H9 (cell line): ENCODE data around the gene IRX2. TPM values are rescaled to one million over a fixed set of nuclear protein-coding genes. Genes with fewer than 3 reads are reported as not detected.

Experiments used
- DNase-seq: peaks from one replicate; pipeline ENCODE4 v3.0.0-alpha.2; 2017
- H2AFZ ChIP-seq: one replicate; pipeline ENCODE4 v1.6.1; 2013; ENCODE audit warnings: mild to moderate bottlenecking, low read length, control low read depth, moderate library complexity
- H2AK5ac ChIP-seq: 2 replicates; pipeline ENCODE4 v1.6.1; 2013; ENCODE audit warnings: low read length, control low read depth, mixed read lengths; ENCODE audit not compliant: insufficient read length
- H2BK120ac ChIP-seq: one replicate; pipeline ENCODE4 v1.6.1; 2013; ENCODE audit warnings: low read depth, mild to moderate bottlenecking, low read length, control low read depth, inconsistent platforms; ENCODE audit not compliant: poor library complexity, severe bottlenecking
- H2BK12ac ChIP-seq: 2 replicates; pipeline ENCODE4 v1.6.1; 2013; ENCODE audit warnings: low read length, control low read depth, mixed read lengths, low read depth; ENCODE audit not compliant: insufficient read length
- H2BK15ac ChIP-seq: 2 replicates; pipeline ENCODE4 v1.6.1; 2013; ENCODE audit warnings: low read depth, low read length, control low read depth
- H2BK20ac ChIP-seq: one replicate; pipeline ENCODE4 v1.6.1; 2013; ENCODE audit warnings: low read depth, mild to moderate bottlenecking, low read length, control low read depth, inconsistent platforms; ENCODE audit not compliant: poor library complexity, severe bottlenecking
- H2BK5ac ChIP-seq: 2 replicates; pipeline ENCODE4 v1.6.1; 2013; ENCODE audit warnings: low read length, control low read depth, mixed read lengths; ENCODE audit not compliant: insufficient read length
- H3K14ac ChIP-seq: 2 replicates; pipeline ENCODE4 v1.6.1; 2013; ENCODE audit warnings: low read length, control low read depth; ENCODE audit not compliant: insufficient read depth
- H3K18ac ChIP-seq: 2 replicates; pipeline ENCODE4 v1.6.1; 2013; ENCODE audit warnings: low read depth, mild to moderate bottlenecking, mixed read lengths, low read length, control low read depth; ENCODE audit not compliant: insufficient read length
- H3K23ac ChIP-seq: 2 replicates; pipeline ENCODE4 v1.6.1; 2013; ENCODE audit warnings: low read length, control low read depth, mixed read lengths, low read depth; ENCODE audit not compliant: insufficient read length
- H3K23me2 ChIP-seq: 2 replicates; pipeline ENCODE4 v1.6.1; 2013; ENCODE audit warnings: low read depth, mild to moderate bottlenecking, mixed read lengths, low read length, control low read depth; ENCODE audit not compliant: insufficient read length, poor library complexity, severe bottlenecking
- H3K27ac ChIP-seq: 2 replicates; pipeline ENCODE4 v1.5.1; 2013; ENCODE audit warnings: low read length, control low read depth, mixed read lengths, low read depth; ENCODE audit not compliant: insufficient read length
- H3K27me3 ChIP-seq: 2 replicates; pipeline ENCODE4 v1.6.1; 2013; ENCODE audit warnings: low read length, control low read depth, inconsistent platforms; ENCODE audit not compliant: insufficient read depth
- H3K4ac ChIP-seq: 2 replicates; pipeline ENCODE4 v1.6.1; 2013; ENCODE audit warnings: low read depth, mild to moderate bottlenecking, control low read depth, inconsistent platforms, low read length, moderate library complexity
- H3K4me1 ChIP-seq: 2 replicates; pipeline ENCODE4 v1.6.1; 2013; ENCODE audit warnings: low read length, control low read depth, inconsistent platforms; ENCODE audit not compliant: insufficient read depth
- H3K4me2 ChIP-seq: 2 replicates; pipeline ENCODE4 v1.6.1; 2013; ENCODE audit warnings: low read length, control low read depth, mixed read lengths; ENCODE audit not compliant: insufficient read length, insufficient read depth
- H3K56ac ChIP-seq: 2 replicates; pipeline ENCODE4 v1.6.1; 2013; ENCODE audit warnings: low read depth, mild to moderate bottlenecking, mixed read lengths, low read length, control low read depth; ENCODE audit not compliant: insufficient read length
- H3K79me1 ChIP-seq: 2 replicates; pipeline ENCODE4 v1.6.1; 2013; ENCODE audit warnings: low read depth, mild to moderate bottlenecking, moderate library complexity, low read length, control low read depth, inconsistent platforms; ENCODE audit not compliant: insufficient read depth, poor library complexity, severe bottlenecking
- H3K79me2 ChIP-seq: 2 replicates; pipeline ENCODE4 v1.6.1; 2013; ENCODE audit warnings: low read length, control low read depth, inconsistent platforms; ENCODE audit not compliant: insufficient read depth
- H3K9ac ChIP-seq: 2 replicates; pipeline ENCODE4 v1.6.1; 2013; ENCODE audit warnings: low read length, control low read depth, mixed read lengths; ENCODE audit not compliant: insufficient read length; ENCODE audit errors: extremely low read depth
- H3K9me3 ChIP-seq: one replicate; pipeline ENCODE4 v1.6.1; 2013; ENCODE audit warnings: low read depth, low read length, inconsistent platforms; ENCODE audit not compliant: control insufficient read depth
- H3T11ph ChIP-seq: one replicate; pipeline ENCODE4 v1.6.1; 2013; ENCODE audit warnings: mild to moderate bottlenecking, low read length, control low read depth, inconsistent platforms
- H4K20me1 ChIP-seq: one replicate; pipeline ENCODE4 v1.6.1; 2013; ENCODE audit not compliant: control insufficient read depth, insufficient read length, insufficient read depth
- H4K5ac ChIP-seq: 2 replicates; pipeline ENCODE4 v1.6.1; 2013; ENCODE audit warnings: low read depth, mild to moderate bottlenecking, mixed read lengths, low read length, control low read depth; ENCODE audit not compliant: insufficient read length
- H4K8ac ChIP-seq: replicated peaks from 2 replicates; pipeline ENCODE4 v1.6.1; 2013; ENCODE audit warnings: low read length, control low read depth, mixed read lengths, low read depth; ENCODE audit not compliant: insufficient read length
- H4K91ac ChIP-seq: 2 replicates; pipeline ENCODE4 v1.6.1; 2013; ENCODE audit warnings: low read depth, mild to moderate bottlenecking, moderate library complexity, mixed read lengths, low read length, control low read depth; ENCODE audit not compliant: insufficient read length
- H3K27ac Mint-ChIP-seq, 3 experiments: 2 replicates in 2 of 3; 3 replicates in 1 of 3; pipeline ENCODE4 v1.8.0; 2020 to 2021; ENCODE audit warnings: mixed read lengths in 3 of 3, mild to moderate bottlenecking in 1 of 3, moderate library complexity in 1 of 3
- H3K27me3 Mint-ChIP-seq: 2 replicates; pipeline ENCODE4 v1.8.0; 2021; ENCODE audit warnings: low read depth, mild to moderate bottlenecking, moderate library complexity, mixed read lengths
- H3K36me3 Mint-ChIP-seq, 3 experiments: 2 replicates in 2 of 3; 3 replicates in 1 of 3; pipeline ENCODE4 v1.8.0; 2020 to 2021; ENCODE audit warnings: low read depth in 3 of 3, mixed read lengths in 3 of 3; ENCODE audit not compliant: insufficient read depth in 1 of 3
- H3K4me1 Mint-ChIP-seq, 2 experiments: 2 replicates each; pipeline ENCODE4 v1.8.0; 2020; ENCODE audit warnings: mixed read lengths in 2 of 2
- H3K4me3 Mint-ChIP-seq, 2 experiments: 2 replicates in 1 of 2; 3 replicates in 1 of 2; pipeline ENCODE4 v1.8.0; 2020 to 2021; ENCODE audit warnings: mild to moderate bottlenecking in 2 of 2, mixed read lengths in 2 of 2, moderate library complexity in 1 of 2
- H3K9me3 Mint-ChIP-seq, 2 experiments: 2 replicates in 1 of 2; 3 replicates in 1 of 2; pipeline ENCODE4 v1.8.0; 2020; ENCODE audit warnings: mild to moderate bottlenecking in 2 of 2, mixed read lengths in 2 of 2, moderate library complexity in 1 of 2
- CTCF ChIP-seq: fragments of 200-600 bp; sonication (generic); conservative IDR thresholded peaks from 3 replicates; pipeline ENCODE4 v1.8.0; 2021; ENCODE audit warnings: antibody characterized with exemption, mild to moderate bottlenecking
- WGBS: extraction: QIAGEN DNeasy Blood & Tissue Kit; methylation state at CpG from one replicate; pipeline ENCODE4 v1.1.7; 2013; ENCODE audit warnings: missing lambda C conversion rate, low lambda C conversion rate, mixed read lengths; ENCODE audit not compliant: insufficient read length; ENCODE audit errors: extremely low coverage; 5-methylcytosine and 5-hydroxymethylcytosine counted together
- total RNA-seq: library from RNA; stranded (reverse); gene quantifications from 2 replicates; pipeline ENCODE4 v1.2.1, GENCODE V29; 2021

The IRX2 gene
- total RNA-seq, 1 experiment from 2014 or later: 91.6 TPM

- Histone ChIP-seq H4K20me1 (no peaks in the 10 kb centered on the region), H3K79me2 (no peaks in the 10 kb centered on the region), H4K5ac (no peak overlapping the region), H2BK15ac (no peak overlapping the region), H2BK5ac (no peak overlapping the region), H3K4me2 (peak overlapping the region; percentile 70), H2BK120ac (no peak overlapping the region), H3K56ac (no peak overlapping the region), H3K79me1 (no peaks in the 10 kb centered on the region), H2AFZ (no peak overlapping the region), H2BK20ac (no peak overlapping the region), H3K4me1 (peaks cover 7% of the 10 kb centered on the region; the same call in 1 of the 2 replicates), H3K4ac (no peak overlapping the region), H3K9me3 (no peaks in the 10 kb centered on the region), H3K9ac (no peak overlapping the region), H4K8ac (no peak overlapping the region), H3K23me2 (peaks cover 29% of the 10 kb centered on the region), H3K18ac (no peak overlapping the region), H4K91ac (no peak overlapping the region), H3K27ac (no peak overlapping the region), H3K14ac (no peak overlapping the region), H2BK12ac (no peak overlapping the region), H3K27me3 (peaks cover 38% of the 10 kb centered on the region; the same call in 1 of the 2 replicates), H2AK5ac (no peak overlapping the region), H3K23ac (no peak overlapping the region), H3T11ph (no peak overlapping the region)
- peaks cover 75% of the 10 kb centered on the region for H3K27me3 Mint-ChIP-seq
- peak; percentile 40 for DNase-seq
- peak overlapping the region; percentile 81 to 98 for H3K4me3 Mint-ChIP-seq
- no peak overlapping the region for H3K27ac Mint-ChIP-seq
- H3K4me1 Mint-ChIP-seq: peaks cover 47 to 65% of the 10 kb centered on the region in 2 experiments
- TF ChIP-seq CTCF: no peak
- peaks cover 2 to 20% of the 10 kb centered on the region in 2 experiments; a peak in 2 of 5 replicates for H3K9me3 Mint-ChIP-seq
- WGBS: no CpG with 5 or more reads among the region's 23 CpGs
- H3K36me3 Mint-ChIP-seq: peaks cover 2 to 21% (median 6%) of the 10 kb centered on the region in 3 experiments; a peak in 6 of 7 replicates
Measured at GRCh38 chr5:2757563-2758351, 6.3 kb upstream of the IRX2 start.
